SU-DHL-6 (cell line): ENCODE measurements around the gene SMURF1.
"Not testable (repeated sequence)": the region's sequence is repeated elsewhere in the genome, so short reads cannot be mapped to it uniquely, and the experiment has no call there.

ENCODE experiments used
- H2AFZ ChIP-seq: fragments of 200-600 bp; sonication (generic); 2 replicates; pipeline ENCODE4 v1.6.1; 2014; ENCODE audit warnings: low read depth, mild to moderate bottlenecking, moderate library complexity, mixed read lengths, antibody characterized with exemption, low read length; ENCODE audit not compliant: severe bottlenecking
- H3F3A ChIP-seq: fragments of 200-600 bp; shearing (Covaris generic); 2 replicates; pipeline ENCODE4 v1.6.0; 2016; ENCODE audit warnings: antibody characterized with exemption, mild to moderate bottlenecking; ENCODE audit not compliant: insufficient read depth
- H3K27ac ChIP-seq: fragments of 200-600 bp; sonication (generic); 2 replicates; pipeline ENCODE4 v1.5.1; 2016; ENCODE audit warnings: low read depth, mild to moderate bottlenecking, low read length, moderate library complexity, mixed read lengths
- H3K27me3 ChIP-seq: fragments of 200-600 bp; sonication (generic), shearing (Covaris generic); 2 replicates; pipeline ENCODE4 v1.6.0; 2014; ENCODE audit warnings: mild to moderate bottlenecking, low read length
- H3K36me3 ChIP-seq: fragments of 200-600 bp; sonication (generic); 2 replicates; pipeline ENCODE4 v1.6.1; 2014; ENCODE audit warnings: mild to moderate bottlenecking, low read length, mixed read lengths
- H3K4me2 ChIP-seq: fragments of 300-600, 200-600 bp; shearing (Covaris generic), sonication (generic); 2 replicates; pipeline ENCODE4 v1.6.0; 2014; ENCODE audit warnings: low read length, low read depth, mild to moderate bottlenecking; ENCODE audit not compliant: poor library complexity, severe bottlenecking
- H3K4me3 ChIP-seq: fragments of 200-600 bp; sonication (generic); 2 replicates; pipeline ENCODE4 v1.5.1; 2014; ENCODE audit warnings: antibody characterized with exemption, low read length, mild to moderate bottlenecking, mixed read lengths; ENCODE audit not compliant: insufficient read depth, poor library complexity, severe bottlenecking
- H3K79me2 ChIP-seq: fragments of 200-600 bp; sonication (generic); 2 replicates; pipeline ENCODE4 v1.6.1; 2014; ENCODE audit warnings: mild to moderate bottlenecking, low read length, moderate library complexity; ENCODE audit not compliant: insufficient read depth
- H3K9ac ChIP-seq: fragments of 200-600 bp; sonication (generic); 2 replicates; pipeline ENCODE4 v1.7.0; 2014; ENCODE audit warnings: mild to moderate bottlenecking, low read length
- H3K9me2 ChIP-seq: fragments of 200-600 bp; sonication (generic); replicated peaks from 2 replicates; pipeline ENCODE4 v1.6.1; 2014; ENCODE audit warnings: low read length; ENCODE audit not compliant: insufficient read depth
- H3K9me3 ChIP-seq: fragments of 200-600 bp; sonication (generic); 2 replicates; pipeline ENCODE4 v1.6.1; 2014; ENCODE audit warnings: low read length, mixed read lengths; ENCODE audit not compliant: insufficient read depth
- H4K20me1 ChIP-seq: fragments of 200-600 bp; sonication (generic); 2 replicates; pipeline ENCODE4 v1.6.1; 2014; ENCODE audit warnings: low read depth, mild to moderate bottlenecking, antibody characterized with exemption, low read length, moderate library complexity, mixed read lengths
- EZH2phosphoT487 ChIP-seq: fragments of 200-600 bp; sonication (generic), shearing (Covaris generic); conservative IDR thresholded peaks from 2 replicates; pipeline ENCODE4 v1.6.1; 2018; ENCODE audit warnings: mild to moderate bottlenecking, antibody characterized with exemption, low read length, moderate library complexity, mixed read lengths
- TF ChIP-seq, protein P1 (sequence below): fragments of 200-600 bp; sonication (generic); IDR thresholded peaks from one replicate; pipeline ENCODE4 v1.5.1; 2017; ENCODE audit warnings: antibody characterized with exemption, mild to moderate bottlenecking, low read length, moderate library complexity; ENCODE audit not compliant: insufficient read depth, poor library complexity, severe bottlenecking

The SMURF1 gene

DNA sequence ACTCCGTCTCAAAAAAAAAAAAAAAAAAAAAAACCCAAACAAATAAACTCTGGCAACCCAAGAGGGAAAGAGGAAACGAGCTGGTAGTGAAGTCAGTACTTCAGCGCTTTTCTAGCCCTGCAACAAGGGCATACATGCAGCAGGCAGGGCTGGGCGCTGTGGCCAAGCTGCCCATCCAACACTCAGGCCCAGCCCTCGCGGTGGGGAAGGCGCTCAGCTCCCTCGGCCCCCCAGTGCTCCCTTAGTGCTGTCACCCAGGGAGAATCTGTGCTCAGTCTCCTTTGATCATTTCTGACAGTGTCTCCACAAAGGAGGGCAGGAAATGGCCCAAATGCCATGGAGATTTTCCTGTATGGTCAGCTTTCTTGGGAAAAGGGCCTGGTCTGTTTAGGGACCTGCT is 97.2 kb downstream of the SMURF1 start:
- H3K9ac ChIP-seq: no peak overlapping the region
- TF ChIP-seq, protein P1, sequence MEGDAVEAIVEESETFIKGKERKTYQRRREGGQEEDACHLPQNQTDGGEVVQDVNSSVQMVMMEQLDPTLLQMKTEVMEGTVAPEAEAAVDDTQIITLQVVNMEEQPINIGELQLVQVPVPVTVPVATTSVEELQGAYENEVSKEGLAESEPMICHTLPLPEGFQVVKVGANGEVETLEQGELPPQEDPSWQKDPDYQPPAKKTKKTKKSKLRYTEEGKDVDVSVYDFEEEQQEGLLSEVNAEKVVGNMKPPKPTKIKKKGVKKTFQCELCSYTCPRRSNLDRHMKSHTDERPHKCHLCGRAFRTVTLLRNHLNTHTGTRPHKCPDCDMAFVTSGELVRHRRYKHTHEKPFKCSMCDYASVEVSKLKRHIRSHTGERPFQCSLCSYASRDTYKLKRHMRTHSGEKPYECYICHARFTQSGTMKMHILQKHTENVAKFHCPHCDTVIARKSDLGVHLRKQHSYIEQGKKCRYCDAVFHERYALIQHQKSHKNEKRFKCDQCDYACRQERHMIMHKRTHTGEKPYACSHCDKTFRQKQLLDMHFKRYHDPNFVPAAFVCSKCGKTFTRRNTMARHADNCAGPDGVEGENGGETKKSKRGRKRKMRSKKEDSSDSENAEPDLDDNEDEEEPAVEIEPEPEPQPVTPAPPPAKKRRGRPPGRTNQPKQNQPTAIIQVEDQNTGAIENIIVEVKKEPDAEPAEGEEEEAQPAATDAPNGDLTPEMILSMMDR: no peak
- no peak for TF ChIP-seq EZH2phosphoT487
- no peaks in the 10 kb centered on the region for H3K27me3 ChIP-seq
- 0 out of 2 replicates have a peak, but pooled peaks cover 4% of the 10 kb centered on the region for H3F3A ChIP-seq
- H3K79me2 ChIP-seq: no peaks in the 10 kb centered on the region
- peaks cover 14% of the 10 kb centered on the region; the same call in 1 of the 2 replicates for H3K36me3 ChIP-seq
- no peak overlapping the region for H2AFZ ChIP-seq
- H4K20me1 ChIP-seq: no peaks in the 10 kb centered on the region; the same call in 1 of the 2 replicates
- H3K27ac ChIP-seq: no peak overlapping the region
- H3K4me3 ChIP-seq: no peak overlapping the region
- no peak overlapping the region for H3K4me2 ChIP-seq
- H3K9me3 ChIP-seq: no peaks in the 10 kb centered on the region
- H3K9me2 ChIP-seq: no peaks in the 10 kb centered on the region

DNA sequence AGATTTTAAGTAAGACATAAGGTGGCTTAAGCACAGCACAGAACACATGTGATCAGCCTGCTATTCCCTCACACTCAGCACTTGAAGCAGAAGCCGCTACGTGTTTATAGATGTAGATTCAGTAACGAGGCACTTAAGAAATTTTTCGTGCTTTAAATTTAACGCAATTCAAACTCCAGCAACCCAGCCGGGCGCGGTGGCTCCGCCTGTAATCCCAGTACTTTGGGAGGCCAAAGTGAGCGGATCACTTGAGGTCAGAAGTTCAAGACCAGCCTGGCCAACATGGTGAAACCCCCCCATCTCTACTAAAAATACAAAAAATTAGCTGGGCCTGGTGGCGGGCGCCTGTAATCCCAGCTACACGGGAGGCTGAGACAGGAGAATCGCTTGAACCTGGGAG is 97.6 kb downstream of the SMURF1 start:
- H3K4me3 ChIP-seq, H3K27ac ChIP-seq, H3K79me2 ChIP-seq, H2AFZ ChIP-seq, H3K9me3 ChIP-seq, H3K9ac ChIP-seq, H3K9me2 ChIP-seq, H3K4me2 ChIP-seq, H3F3A ChIP-seq, H3K27me3 ChIP-seq, H4K20me1 ChIP-seq: not testable (repeated sequence)
- H3K36me3 ChIP-seq: peaks cover 15% of the 10 kb centered on the region; the same call in 1 of the 2 replicates

DNA sequence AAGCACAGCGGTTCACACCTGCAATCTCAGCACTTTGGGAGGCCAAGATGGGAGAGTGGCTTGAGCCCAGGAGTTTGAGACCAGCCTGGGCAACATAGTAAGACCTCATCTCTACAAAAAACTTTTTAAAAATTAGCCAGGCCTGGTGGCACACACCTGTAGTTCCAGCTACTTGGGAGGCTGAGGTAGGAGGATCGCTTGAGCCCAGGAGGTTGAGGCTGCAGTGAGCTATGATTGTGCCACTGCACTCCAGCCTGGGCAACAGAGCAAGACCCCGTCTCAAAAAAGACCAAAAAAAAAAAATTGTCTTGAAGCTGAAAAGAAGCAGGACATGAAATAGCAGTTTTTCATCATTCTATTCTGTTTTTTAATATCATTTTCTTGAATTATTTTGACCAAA is 99.0 kb downstream of the SMURF1 start:
- not testable (repeated sequence) for H3K4me3 ChIP-seq, H3K4me2 ChIP-seq, H3K9me3 ChIP-seq, H3F3A ChIP-seq, H2AFZ ChIP-seq, H4K20me1 ChIP-seq, H3K27ac ChIP-seq, H3K9me2 ChIP-seq, H3K9ac ChIP-seq, H3K79me2 ChIP-seq, H3K27me3 ChIP-seq
- peaks cover 15% of the 10 kb centered on the region; the same call in 1 of the 2 replicates for H3K36me3 ChIP-seq

DNA sequence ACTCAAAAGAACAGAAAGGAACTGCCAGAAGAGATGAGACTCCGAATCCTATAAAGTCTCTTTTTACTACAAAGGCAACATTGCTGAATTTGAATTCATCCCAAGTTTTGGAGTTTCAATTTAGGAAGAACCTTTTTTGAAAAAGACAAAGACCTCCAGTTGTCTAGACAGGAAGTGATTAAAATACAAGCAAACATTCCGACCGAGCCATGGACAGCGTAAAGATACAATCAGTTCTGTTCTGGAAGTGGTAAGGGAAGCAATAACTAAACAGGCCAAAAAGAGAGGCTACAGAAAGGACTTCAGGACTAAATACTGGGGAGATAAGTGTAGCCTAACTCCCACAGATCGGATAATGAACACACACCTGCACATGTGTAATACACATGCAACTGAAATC is 101.0 kb downstream of the SMURF1 start:
- H3K4me3 ChIP-seq: no peak overlapping the region
- no peaks in the 10 kb centered on the region for H3K9me3 ChIP-seq
- H3K4me2 ChIP-seq: no peak overlapping the region
- TF ChIP-seq, protein P1: no peak
- no peak for TF ChIP-seq EZH2phosphoT487
- H4K20me1 ChIP-seq: no peaks in the 10 kb centered on the region; the same call in 1 of the 2 replicates
- no peak overlapping the region for H2AFZ ChIP-seq
- peaks cover 9% of the 10 kb centered on the region; the same call in 1 of the 2 replicates for H3K36me3 ChIP-seq
- H3K9ac ChIP-seq: no peak overlapping the region
- no peaks in the 10 kb centered on the region for H3F3A ChIP-seq
- no peaks in the 10 kb centered on the region for H3K9me2 ChIP-seq
- H3K27me3 ChIP-seq: no peaks in the 10 kb centered on the region
- no peak overlapping the region for H3K27ac ChIP-seq
- no peaks in the 10 kb centered on the region for H3K79me2 ChIP-seq
